Dermis microvascular lymphatic vessel endothelial cell (primary cell): Measurements from ENCODE around the gene YPEL3. TPM values are rescaled to one million over a fixed set of nuclear protein-coding genes. Genes with fewer than 3 reads are reported as not detected.

Experiments used
- DNase-seq, 2 donors: peaks; one replicate each; pipeline versions ENCODE4 v3.0.0 to v3.0.0-alpha.2; 2010; ENCODE audit warnings: low read depth in 2 of 2
- total RNA-seq: library from RNA; depleted of rRNA; stranded (reverse); fragments of >200 nt; gene quantifications from 2 replicates; pipeline ENCODE4 v1.2.1, GENCODE V29; 2014

YPEL3 gene
- total RNA-seq, 1 donor from 2014 or later, result 13.0 TPM

- no peak for DNase-seq
Observed at GRCh38 chr16:30069611-30070462, 26.2 kb downstream of the YPEL3 start.

DNA sequence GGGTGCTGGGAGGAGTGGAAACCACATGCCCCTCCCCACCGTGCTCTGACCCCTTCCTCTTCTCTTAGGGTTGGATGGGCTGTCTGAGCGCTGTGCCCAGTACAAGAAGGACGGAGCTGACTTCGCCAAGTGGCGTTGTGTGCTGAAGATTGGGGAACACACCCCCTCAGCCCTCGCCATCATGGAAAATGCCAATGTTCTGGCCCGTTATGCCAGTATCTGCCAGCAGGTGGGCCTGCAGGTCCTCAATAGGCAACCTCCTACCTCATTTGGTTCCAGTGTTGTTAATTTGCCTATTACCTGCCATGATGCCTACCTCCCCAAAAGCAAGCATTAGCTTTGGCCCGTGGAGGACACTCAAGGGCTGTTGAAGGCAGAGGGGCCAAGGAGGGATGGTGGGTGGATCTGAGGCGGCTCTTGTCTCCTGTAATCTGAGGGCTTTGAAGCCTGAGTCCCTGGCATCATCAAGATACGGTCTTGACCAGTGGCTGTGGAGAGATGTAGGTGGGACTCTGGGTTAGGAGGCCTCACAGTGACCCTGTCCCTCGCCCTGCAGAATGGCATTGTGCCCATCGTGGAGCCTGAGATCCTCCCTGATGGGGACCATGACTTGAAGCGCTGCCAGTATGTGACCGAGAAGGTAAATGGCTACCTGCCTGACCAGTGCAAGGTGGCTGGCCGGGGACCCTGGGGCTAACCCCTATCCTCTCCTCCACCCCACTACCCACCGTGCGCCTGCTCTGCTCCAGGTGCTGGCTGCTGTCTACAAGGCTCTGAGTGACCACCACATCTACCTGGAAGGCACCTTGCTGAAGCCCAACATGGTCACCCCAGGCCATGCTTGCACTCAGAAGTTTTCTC, 27.0 kb downstream of the YPEL3 start:
- DNase-seq, result peak in 1 of 2 donors; percentile 49

DNA sequence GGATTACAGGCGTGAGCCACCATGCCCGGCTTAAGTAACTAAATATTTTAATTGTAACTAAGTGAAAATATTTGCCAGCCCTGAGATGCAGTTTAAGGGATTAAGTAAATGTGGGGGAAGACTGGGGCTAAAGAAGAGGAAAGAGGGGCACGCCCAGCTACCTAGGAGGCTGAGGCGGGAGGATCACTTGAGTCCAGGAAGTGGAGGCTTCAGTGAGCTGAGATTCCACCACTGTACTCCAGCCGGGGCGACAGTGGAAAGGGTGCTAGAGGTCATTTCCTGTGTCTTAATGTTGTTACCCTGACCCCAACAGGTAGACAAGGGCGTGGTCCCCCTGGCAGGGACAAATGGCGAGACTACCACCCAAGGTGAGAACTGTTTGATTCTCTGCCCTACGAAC, 27.7 kb downstream of the YPEL3 start:
- DNase-seq, result no peak

- DNase-seq, result no peak
Observed at GRCh38 chr16:30067584-30067916, 28.5 kb downstream of the YPEL3 start.

DNA sequence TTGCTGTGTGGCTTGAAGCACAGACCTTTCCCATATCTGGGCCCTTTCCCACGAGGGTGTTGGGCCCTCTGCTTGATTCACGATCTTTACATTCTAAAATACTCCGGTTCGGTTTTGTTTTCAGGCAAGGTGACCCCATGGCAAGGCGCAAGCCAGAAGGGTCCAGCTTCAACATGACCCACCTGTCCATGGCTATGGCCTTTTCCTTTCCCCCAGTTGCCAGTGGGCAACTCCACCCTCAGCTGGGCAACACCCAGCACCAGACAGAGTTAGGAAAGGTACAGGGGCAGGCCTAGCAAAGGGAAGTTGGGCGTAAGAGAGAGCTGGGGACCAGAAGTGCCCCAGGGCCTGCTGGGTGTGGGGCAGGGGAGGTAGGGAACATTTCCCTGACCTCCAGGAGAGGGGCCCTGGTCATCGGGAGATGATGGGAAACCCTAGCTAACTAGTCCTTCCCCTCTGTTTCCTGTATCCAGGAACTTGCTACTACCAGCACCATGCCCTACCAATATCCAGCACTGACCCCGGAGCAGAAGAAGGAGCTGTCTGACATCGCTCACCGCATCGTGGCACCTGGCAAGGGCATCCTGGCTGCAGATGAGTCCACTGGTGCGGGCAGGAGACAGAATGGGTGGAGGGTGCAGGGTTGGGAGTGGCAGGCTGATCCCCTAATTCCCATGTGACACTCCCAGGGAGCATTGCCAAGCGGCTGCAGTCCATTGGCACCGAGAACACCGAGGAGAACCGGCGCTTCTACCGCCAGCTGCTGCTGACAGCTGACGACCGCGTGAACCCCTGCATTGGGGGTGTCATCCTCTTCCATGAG, 29.0 kb downstream of the YPEL3 start:
- no peak for DNase-seq

GRCh38 chr16:30065943-30066760, 29.9 kb downstream of the YPEL3 start:
- peak in 1 of 2 donors; percentile 64 for DNase-seq

DNA sequence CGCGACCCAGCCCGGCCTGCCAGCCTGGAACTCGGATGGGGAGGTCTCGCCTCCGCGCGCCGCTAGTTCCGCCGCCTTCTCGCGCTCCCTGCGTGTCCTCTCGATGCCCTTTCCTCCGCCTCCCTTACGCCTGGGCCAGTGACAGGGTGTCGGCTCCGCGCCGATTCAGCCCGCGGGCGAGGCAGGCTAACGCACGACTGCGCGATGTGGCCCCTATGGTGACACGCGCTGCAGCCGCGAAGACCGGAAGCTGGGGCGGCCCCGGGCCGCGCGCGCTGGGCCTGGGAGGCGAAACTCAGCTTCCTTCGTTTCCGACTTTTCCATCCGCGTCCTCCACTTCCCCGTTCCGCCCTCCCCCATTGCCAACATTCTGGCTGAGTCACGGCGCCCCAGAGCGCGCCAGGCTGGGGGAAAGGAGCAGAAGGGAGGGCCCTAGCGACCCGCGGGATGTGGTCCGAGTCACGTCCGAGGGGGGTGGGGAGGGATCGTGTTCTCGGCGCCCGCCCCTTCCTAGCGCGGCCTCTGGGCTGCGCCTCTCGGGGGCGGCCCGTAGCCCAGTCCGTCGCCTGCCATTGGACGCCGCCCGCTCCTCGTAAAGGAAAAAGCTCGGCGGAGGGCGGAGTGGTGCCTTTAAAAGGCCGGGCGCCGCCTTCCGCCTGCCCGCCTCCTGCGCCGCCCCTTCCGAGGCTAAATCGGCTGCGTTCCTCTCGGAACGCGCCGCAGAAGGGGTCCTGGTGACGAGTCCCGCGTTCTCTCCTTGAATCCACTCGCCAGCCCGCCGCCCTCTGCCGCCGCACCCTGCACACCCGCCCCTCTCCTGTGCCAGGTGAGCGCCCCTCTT, 30.7 kb downstream of the YPEL3 start, which contains the start of gene ALDOA:
ALDOA (plus strand) TSS at position 659 of the 841 bp plus-strand sequence. CDS start 1,138 bp downstream, outside the sequence.
- DNase-seq, result peak; percentile 95 to 99

DNA sequence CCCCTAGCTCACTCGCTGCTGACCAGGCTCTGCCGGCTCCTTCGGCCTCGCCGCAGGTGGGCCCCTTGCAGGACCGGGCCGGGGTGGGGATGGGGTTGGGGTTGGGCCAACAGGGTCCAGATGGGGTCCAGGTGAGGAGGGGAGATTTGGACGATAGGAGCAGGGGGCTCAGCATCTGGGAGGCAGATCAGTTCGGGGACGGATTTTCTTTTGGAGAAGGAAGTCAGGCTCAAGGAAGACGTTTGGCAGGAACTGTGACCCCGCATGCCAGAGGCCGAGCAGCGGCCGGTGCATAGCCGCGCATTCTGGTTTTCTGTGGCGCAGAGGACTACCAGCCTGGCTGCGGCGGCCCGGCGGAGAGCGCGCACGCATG, 31.3 kb downstream of the YPEL3 start:
- no peak for DNase-seq

- peak in 1 of 2 donors; percentile 38 for DNase-seq
Observed at GRCh38 chr16:30063893-30064728, 31.9 kb downstream of the YPEL3 start.

- no peak for DNase-seq
Observed at GRCh38 chr16:30063278-30063892, 32.6 kb downstream of the YPEL3 start.

DNA sequence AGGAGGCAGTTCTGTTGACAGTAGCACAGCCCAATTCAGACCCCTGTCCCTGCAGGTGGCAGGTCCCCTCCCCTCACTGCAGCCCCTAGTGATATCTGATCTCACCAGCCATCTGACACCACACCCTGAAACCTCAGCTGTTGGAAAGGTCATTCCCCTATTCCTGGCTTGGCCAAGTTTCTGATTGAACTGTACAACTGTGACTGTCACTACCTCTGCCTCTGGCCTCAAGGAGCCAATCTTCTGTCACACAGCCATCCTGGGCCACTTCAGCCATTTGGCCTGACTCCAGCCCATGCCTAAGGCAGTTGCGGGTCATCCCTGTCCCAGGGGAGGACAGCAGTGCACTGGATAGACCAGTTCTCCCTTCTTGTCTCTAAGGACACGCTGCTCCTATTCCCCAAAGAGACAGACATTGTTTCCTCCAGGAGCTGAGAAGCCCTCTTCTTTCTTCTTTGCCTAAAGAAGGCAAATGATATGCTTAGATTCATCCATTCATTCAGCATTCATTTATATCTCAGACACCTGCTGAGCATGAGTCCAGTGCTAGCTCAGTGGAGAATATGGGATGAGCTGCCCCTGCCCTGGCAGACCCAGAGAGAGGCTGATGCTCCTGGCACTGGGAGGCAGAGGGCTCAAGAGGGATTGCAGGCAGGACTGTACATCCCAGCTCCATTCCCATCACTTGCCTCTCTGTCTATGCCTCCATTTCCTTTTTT, 35.0 kb downstream of the YPEL3 start:
- no peak for DNase-seq

DNA sequence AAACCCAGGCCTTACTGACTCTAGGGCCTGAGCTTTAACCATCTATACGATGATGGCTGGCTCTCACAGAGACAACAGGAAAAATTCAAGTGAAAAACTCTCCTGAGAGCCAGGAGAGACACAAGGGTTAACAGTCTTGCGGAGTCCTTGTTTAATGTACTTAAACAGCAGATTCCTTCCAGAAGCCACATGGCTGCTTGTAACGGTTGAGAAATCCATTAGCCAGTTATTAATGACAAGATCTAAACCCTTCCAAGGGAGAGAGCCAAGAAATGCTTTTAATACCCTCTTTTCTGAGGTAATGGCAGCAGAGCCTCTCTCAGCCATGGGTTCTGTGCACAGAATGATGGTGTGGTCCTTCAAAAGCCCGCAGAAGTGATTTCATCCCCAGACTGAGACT, 35.7 kb downstream of the YPEL3 start:
- DNase-seq, result no peak

DNA sequence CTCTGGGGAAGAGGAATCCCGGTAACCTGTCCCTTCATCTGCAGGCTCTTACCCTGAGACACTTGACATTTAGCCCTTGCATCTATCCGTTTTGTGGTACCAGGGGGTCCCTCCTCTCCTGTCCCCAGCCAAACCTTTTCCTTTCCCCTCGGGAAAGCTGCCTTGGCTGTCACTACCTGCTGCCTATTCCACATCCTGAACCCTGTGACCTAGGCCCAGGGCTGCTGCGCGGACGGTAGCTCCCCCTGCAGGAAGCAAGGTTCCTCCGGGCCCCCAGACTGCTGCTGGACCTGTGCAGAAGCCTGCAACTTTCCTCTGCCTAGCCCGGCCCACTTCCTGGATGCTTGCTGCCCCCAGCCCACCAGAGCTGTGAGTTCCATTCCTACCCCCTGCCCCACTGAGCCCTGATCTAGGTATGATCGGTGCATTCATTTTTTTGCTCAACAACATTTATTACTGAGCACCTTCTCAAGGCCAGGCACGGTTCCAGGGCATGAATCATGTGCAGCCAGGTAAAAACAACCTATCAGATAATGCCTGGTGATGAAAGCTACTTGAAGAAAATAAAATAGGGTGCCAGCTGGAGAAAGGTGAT, 41.0 kb downstream of the YPEL3 start:
- DNase-seq, result no peak

DNA sequence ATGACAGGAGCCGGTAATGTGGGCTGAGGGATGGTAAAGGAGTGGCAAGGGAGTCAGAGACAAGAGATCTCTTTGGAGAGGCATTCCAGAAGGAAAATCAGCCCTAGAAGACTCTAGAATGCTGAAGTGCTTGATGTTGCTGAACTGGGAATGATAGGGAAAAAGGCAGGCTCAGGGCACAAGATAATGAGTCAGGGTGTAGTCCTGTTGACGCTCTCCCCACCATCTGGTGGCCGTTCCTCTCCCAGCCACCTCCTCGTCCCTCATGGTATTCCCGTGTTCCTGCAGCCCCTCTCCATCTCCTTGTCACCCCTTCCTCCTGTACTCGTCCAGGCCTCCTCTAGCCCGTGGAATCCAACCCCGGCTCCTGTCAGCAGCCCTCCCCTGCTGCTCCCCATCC, 41.6 kb downstream of the YPEL3 start:
- DNase-seq, result no peak

GRCh38 chr16:30053376-30054015, 42.5 kb downstream of the YPEL3 start:
- peak in 1 of 2 donors; percentile 33 for DNase-seq

DNA sequence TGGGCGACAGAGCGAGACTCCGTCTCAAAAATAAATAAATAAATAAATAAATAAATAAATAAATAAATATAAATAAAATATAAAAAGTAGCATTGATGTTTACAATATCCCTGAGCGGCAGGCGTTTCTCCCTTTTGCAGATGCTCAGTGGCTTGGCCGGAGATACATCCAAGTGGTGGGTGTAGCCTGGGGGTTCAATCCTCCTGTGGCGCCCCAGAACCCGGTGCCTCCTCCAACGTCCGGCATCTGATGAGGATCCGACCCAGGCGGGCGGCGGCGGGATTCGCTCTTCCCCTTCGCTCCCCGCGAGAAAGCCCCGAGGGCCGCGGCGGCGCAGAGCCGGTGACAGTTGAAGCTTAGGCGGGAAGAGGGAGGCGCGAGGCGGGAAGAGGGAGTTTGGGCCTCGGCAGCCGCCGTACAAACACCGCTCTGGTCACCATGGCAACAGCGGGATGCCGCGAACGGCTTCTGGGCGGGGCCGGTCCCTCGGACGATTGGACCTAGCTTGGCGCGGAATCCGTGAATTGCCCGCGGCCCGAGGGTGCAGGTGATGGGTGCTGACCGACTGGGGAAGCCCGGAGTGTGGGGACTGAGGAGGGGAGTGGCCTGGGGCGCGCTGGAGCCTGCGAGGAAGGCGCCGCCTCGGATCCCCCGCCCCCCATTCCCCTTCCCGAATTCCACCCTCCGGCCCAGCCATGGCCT, 43.2 kb downstream of the YPEL3 start:
- peak; percentile 72 to 91 for DNase-seq
